ENCODE results near the gene CGREF1.

DNA sequence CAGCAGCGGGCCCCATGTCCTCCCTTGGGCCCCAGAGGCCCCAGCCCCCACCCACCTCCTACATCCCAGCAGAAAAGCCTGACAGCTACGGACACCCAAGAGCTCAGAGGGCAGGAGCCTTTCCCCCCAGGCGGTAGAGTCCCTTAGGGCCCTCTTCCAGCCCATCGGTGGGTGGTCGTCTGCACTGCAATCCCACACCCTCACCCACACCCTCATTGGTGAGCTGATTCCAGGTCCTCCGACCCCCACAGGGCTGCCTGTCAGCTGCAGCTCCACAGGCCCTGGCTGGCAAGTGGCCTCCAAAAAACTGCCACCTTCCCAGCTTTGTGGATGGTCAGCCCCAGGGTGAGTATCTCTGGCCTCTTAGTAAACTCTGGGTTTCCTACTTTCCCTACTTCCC is 40.3 kb upstream of the CGREF1 start:
- TF ChIP-seq, protein P1, sequence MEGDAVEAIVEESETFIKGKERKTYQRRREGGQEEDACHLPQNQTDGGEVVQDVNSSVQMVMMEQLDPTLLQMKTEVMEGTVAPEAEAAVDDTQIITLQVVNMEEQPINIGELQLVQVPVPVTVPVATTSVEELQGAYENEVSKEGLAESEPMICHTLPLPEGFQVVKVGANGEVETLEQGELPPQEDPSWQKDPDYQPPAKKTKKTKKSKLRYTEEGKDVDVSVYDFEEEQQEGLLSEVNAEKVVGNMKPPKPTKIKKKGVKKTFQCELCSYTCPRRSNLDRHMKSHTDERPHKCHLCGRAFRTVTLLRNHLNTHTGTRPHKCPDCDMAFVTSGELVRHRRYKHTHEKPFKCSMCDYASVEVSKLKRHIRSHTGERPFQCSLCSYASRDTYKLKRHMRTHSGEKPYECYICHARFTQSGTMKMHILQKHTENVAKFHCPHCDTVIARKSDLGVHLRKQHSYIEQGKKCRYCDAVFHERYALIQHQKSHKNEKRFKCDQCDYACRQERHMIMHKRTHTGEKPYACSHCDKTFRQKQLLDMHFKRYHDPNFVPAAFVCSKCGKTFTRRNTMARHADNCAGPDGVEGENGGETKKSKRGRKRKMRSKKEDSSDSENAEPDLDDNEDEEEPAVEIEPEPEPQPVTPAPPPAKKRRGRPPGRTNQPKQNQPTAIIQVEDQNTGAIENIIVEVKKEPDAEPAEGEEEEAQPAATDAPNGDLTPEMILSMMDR (IDR thresholded peaks at IDR 0.05; ENCODE audit: low read length): no peak
- no peak for TF ChIP-seq EZH2phosphoT487 (IDR thresholded peaks at IDR 0.05; ENCODE audit: low read length)

All from MM.1S (cell line).